WERI-Rb-1 (cell line): ENCODE measurements around the gene TAOK3.

Experiments
- DNase-seq: peaks from one replicate; pipeline ENCODE4 v3.0.0-alpha.2; 2020
- H3K27ac ChIP-seq: fragments of 250-450 bp; sonication (Bioruptor Pico); 2 replicates; pipeline ENCODE4 v1.5.1; 2020; ENCODE audit warnings: mild to moderate bottlenecking, moderate library complexity
- H3K27me3 ChIP-seq: fragments of 250-450 bp; sonication (Bioruptor Pico); 2 replicates; pipeline ENCODE4 v1.5.1; 2021; ENCODE audit warnings: mild to moderate bottlenecking, low read depth, moderate library complexity; ENCODE audit not compliant: insufficient read depth, severe bottlenecking
- H3K36me3 ChIP-seq: fragments of 250-450 bp; sonication (Bioruptor Pico); 2 replicates; pipeline ENCODE4 v1.5.1; 2020; ENCODE audit warnings: mild to moderate bottlenecking, moderate library complexity
- H3K4me3 ChIP-seq: 2 replicates; pipeline ENCODE4 v1.5.1; 2011; ENCODE audit warnings: low read depth, mild to moderate bottlenecking, control low read depth, low read length
- H3K9me3 ChIP-seq: fragments of 250-450 bp; sonication (Bioruptor Pico); 2 replicates; pipeline ENCODE4 v1.5.1; 2021; ENCODE audit warnings: mild to moderate bottlenecking, moderate library complexity; ENCODE audit not compliant: severe bottlenecking
- CTCF ChIP-seq: IDR thresholded peaks from 2 replicates; pipeline ENCODE4 v1.5.1; 2011; ENCODE audit warnings: low read depth, mild to moderate bottlenecking, control low read depth, inconsistent platforms, low read length

The TAOK3 gene

GRCh38 chr12:118370601-118371000 is 2.1 kb downstream of the TAOK3 start:
- Histone ChIP-seq H3K27ac (no peak overlapping the region), H3K27me3 (no peaks in the 10 kb centered on the region), H3K36me3 (no peaks in the 10 kb centered on the region), H3K4me3 (peak overlapping the region; percentile 88; the same call in 1 of the 2 replicates), H3K9me3 (no peaks in the 10 kb centered on the region)
- TF ChIP-seq CTCF = no peak
- DNase-seq = no peak

- Histone ChIP-seq H3K27ac (no peak overlapping the region), H3K4me3 (no peak overlapping the region), H3K9me3 (no peaks in the 10 kb centered on the region), H3K27me3 (no peaks in the 10 kb centered on the region), H3K36me3 (no peaks in the 10 kb centered on the region)
- no peak for TF ChIP-seq CTCF
- DNase-seq = no peak
Observed at GRCh38 chr12:118368821-118369220, 3.9 kb downstream of the TAOK3 start.

GRCh38 chr12:118361889-118362288 is 10.8 kb downstream of the TAOK3 start:
- no peak for TF ChIP-seq CTCF
- no peak for DNase-seq
- no peaks in the 10 kb centered on the region for H3K9me3 ChIP-seq

GRCh38 chr12:118361092-118361404 is 11.7 kb downstream of the TAOK3 start:
- H3K9me3 ChIP-seq = no peaks in the 10 kb centered on the region
- no peaks in the 10 kb centered on the region for H3K36me3 ChIP-seq
- no peak overlapping the region for H3K27ac ChIP-seq
- no peak for TF ChIP-seq CTCF
- no peak for DNase-seq
- H3K27me3 ChIP-seq = no peaks in the 10 kb centered on the region
- no peak overlapping the region for H3K4me3 ChIP-seq

More at GRCh38 chr12:118361889-118362288, 10.8 kb downstream of the TAOK3 start:
- Histone ChIP-seq H3K4me3 (no peak overlapping the region), H3K27me3 (no peaks in the 10 kb centered on the region), H3K27ac (no peak overlapping the region), H3K36me3 (no peaks in the 10 kb centered on the region)

GRCh38 chr12:118359541-118359915 is 13.2 kb downstream of the TAOK3 start:
- Histone ChIP-seq H3K4me3 (no peak overlapping the region), H3K27me3 (no peaks in the 10 kb centered on the region), H3K9me3 (no peaks in the 10 kb centered on the region), H3K36me3 (no peaks in the 10 kb centered on the region), H3K27ac (no peak overlapping the region)
- TF ChIP-seq CTCF = no peak
- DNase-seq = no peak
